Activated gamma-delta T cell treated with Interleukin-2 at 50 U/mL for 16 hours (primary cell): ENCODE measurements around the gene SLC6A7.

ENCODE experiments used
- DNase-seq: peaks from one replicate; pipeline ENCODE4 v3.0.0-alpha.2; 2020

Gene SLC6A7

GRCh38 chr5:150156027-150156368, 33.9 kb upstream of the SLC6A7 start:
- no peak for DNase-seq

- DNase-seq: no peak
These were observed 33.3 kb upstream of the SLC6A7 start for GRCh38 chr5:150156540-150156939.

DNA sequence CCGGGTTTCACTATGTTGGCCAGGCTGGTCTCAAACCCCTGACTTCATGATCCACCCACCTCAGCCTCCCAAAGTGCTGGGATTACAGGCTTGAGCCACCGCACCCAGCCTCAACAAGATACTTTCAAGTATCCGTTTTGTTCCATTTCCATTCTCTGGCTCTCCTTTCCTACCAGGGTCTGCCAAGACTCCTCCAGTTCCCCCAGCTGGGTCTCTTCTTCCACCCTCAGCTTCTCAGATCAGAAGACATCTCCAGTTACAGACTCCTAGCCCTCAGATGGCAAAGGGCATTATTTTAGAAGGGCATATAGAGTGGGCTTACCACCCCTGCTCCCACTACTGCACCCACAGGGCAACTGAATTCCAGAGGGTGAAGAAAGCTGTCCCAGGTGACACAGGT, 32.7 kb upstream of the SLC6A7 start:
- DNase-seq: no peak

GRCh38 chr5:150158170-150158949, 31.5 kb upstream of the SLC6A7 start:
- DNase-seq: no peak

- no peak for DNase-seq
These were observed 30.8 kb upstream of the SLC6A7 start for GRCh38 chr5:150159031-150159430.

- DNase-seq: no peak
These were observed 30.1 kb upstream of the SLC6A7 start for GRCh38 chr5:150159741-150160179.

GRCh38 chr5:150160448-150161081, 29.3 kb upstream of the SLC6A7 start:
- DNase-seq: no peak

DNA sequence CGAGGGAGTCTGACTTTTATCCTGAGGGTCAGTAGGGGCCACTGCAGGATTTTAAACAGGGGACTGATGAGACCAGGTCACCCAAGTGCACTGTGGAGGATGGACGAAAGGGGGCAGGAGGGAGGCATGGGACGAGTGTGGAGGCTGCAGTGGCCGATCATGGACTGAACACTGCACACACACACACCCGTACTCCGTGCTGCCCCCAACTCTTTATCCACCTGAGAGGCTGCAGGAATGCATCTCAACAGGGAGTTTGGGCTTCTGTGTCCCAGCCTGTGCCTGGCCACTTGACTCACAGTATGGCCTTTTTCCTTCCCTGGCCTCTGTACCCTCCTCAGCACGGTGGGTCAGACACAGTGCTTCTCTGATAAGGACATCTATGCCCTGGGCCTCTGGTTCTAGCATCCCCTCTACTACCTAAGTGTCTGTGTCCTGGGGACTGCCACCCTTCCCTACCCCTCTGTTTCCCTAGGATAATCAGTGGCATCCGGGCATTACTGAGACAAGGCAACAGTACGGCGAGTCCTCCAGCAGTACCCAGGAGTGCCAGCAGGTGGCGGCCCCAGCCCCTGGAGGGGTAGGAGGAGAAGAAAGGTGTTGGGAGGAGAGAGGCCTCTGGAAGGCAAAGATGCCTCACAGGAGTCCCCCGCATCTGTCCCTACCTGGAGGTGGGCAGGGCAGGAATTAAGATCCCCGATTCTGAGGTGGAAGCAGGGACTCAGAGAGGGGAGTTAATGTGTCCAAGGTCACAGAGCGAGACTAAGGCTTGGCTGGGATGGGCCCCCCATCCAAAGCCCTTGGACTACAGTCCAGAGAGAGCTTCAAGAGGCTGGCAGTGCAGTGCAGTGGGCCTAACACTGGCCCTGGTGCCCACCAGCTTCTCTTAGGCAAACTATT, 28.4 kb upstream of the SLC6A7 start:
- DNase-seq: peak; percentile 76

DNA sequence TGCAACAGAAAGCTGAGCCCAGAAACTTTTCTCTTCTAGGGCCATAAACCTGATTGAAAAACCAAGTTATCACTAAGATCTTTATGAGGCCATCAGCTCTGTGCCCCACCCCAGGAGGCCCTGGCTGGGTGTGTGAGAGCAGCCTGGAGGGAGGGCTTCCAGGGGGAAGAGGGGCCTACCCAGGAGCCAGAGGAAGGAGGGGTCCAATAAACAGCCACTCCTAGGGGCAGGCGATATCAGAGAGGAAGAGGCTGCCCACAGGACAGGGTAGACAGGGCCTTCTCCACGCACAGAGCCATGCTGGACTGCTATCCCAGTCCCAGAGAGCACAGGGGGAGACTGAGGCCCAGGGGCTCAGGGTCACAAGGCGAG, 27.7 kb upstream of the SLC6A7 start:
- DNase-seq: no peak

DNA sequence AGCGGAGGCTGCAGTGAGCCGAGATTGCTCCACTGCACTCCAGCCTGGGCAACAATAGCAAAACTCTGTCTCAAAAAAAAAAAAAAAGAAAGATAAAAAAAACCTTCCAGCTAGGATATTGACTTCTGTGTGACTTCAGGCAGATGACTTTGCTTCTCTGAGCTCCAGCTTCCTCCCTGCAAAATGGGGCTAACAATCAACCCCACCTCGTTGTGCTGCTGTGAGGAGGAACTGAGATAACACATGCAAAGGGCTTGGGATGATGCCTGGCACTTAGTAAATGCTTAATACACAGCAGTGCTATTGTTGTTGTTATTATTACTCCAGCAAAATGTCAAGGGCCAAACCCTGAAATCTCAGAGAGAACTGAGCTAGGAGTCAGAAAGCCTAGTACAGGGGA, 26.8 kb upstream of the SLC6A7 start:
- no peak for DNase-seq

GRCh38 chr5:150163547-150164059, 26.3 kb upstream of the SLC6A7 start:
- DNase-seq: no peak

GRCh38 chr5:150164211-150164980, 25.5 kb upstream of the SLC6A7 start:
- no peak for DNase-seq

DNA sequence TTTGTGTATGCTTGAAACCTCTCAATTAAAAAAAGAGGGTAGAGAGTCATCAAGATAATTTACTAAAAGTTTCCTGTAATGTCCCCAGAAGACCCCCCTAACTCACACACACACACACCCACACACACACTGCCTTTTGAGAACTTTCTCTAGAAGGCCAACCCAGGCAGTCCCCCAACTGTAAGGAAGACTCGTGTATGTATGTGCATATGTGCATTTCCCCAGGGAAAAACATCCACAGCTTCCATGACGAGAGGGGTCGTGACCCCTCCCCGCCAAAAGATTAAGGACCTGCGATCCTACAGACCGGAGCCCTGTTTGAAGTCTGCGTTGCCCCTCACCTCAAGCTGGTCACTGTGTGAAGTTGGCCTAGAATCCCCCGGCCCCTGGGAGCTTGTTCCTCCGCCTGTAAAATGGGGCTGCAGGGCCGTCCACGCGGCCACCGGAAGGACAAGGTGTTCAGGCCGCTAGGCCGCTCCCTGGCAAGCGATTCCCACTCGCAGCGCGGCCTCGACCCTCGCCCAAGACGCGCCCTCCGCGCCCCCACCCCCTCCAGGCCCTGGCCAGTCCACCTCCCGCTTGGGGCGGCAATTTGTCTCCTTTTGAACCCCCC, 23.7 kb upstream of the SLC6A7 start:
- DNase-seq: no peak

- DNase-seq: no peak
These were observed 23.0 kb upstream of the SLC6A7 start, which contains the start of gene CDX1 for GRCh38 chr5:150166650-150167511. Gene CDX1, plus strand, starts transcription at chr5:150166778. Its CDS starts 99 bp downstream, at chr5:150166877.

- no peak for DNase-seq
These were observed 22.4 kb upstream of the SLC6A7 start for GRCh38 chr5:150167512-150167850.

- DNase-seq: no peak
These were observed 22.0 kb upstream of the SLC6A7 start for GRCh38 chr5:150167908-150168307.

DNA sequence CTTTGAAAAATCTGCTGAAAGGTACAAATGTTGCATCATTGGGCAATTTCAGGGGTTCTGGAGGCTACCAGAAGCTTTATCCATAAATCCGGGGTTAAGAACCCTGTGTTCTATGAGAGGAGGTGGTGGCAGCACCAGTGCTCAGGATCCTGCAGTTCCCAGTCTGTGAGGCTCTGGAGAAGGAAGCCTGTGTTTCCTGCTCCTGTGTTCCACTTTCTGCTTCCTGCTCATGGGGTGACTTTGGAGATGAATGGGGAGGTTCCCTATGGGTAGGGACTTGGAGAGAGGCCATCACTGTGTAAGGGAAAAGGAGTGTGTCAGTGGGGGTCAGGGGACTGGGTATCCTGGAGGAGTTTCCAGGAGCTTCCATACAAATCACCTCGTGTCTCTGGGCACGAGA, 21.0 kb upstream of the SLC6A7 start:
- DNase-seq: no peak

- DNase-seq: no peak
These were observed 17.7 kb upstream of the SLC6A7 start for GRCh38 chr5:150172145-150172544.

DNA sequence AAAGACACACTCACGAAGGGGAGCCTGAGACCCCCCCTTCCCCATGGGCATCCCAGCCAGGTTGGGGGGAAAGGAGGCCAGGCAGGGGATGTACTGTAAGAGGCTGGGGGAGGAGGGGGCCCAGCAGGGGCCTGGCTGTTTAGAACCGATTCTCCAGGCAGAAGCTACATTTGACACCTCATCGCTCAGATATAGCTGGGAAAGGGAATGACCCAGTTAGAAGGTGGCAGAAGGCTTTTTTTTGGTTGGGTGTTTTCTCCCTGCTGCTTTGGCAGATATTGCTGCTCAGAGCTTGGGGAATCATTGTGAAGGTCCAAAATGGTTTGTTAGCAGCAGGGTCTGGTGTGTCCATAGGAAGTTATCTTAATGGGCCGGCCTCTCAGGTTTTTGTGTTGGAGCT, 17.3 kb upstream of the SLC6A7 start:
- DNase-seq: no peak

- no peak for DNase-seq
These were observed 16.7 kb upstream of the SLC6A7 start for GRCh38 chr5:150173161-150173560.

DNA sequence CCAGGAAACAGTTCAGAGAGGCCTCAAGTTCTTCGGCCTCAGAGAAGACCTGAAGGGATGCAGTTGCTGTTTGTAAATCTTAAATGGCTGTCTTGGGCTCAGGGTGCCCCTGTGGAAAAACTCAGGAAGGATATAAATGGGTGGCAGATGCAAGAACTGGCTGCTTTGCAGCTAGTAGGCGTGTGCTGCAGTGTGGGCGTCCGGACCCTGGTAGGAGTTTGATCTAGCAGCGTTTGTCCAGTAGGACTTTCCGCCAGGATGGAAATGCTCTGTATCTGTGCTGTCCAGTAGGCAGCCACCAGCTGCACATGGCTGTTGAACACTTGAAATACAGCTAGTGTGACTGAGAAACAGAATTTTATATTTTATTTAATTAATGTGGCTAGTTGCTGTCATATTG, 15.6 kb upstream of the SLC6A7 start:
- DNase-seq: no peak
